GM12878 (cell line): Measurements from ENCODE around the gene OCA2.

Experiments
- ATF7 ChIP-seq: fragments of 450-650 bp; IDR thresholded peaks from 2 replicates; pipeline ENCODE4 v1.6.1; 2016; ENCODE audit warnings: low read depth, mild to moderate bottlenecking
- EP300 ChIP-seq, 2 experiments: fragments of 150-350 bp in 1 of 2; IDR thresholded peaks; 2 replicates each; pipeline ENCODE4 v1.6.1; 2011 to 2012; ENCODE audit warnings: low read depth in 2 of 2, low read length in 2 of 2, borderline replicate concordance in 1 of 2, improper control_type of control experiment in 1 of 2, inconsistent platforms in 1 of 2; ENCODE audit not compliant: control insufficient read depth in 1 of 2
- FOXM1 ChIP-seq: IDR thresholded peaks from 2 replicates; pipeline ENCODE4 v1.6.1; 2012; ENCODE audit warnings: low read depth, mild to moderate bottlenecking, inconsistent platforms, low read length, moderate library complexity
- JUNB ChIP-seq: IDR thresholded peaks from 2 replicates; pipeline ENCODE4 v1.6.1; 2016; ENCODE audit warnings: antibody characterized with exemption, mild to moderate bottlenecking
- MXI1 ChIP-seq: fragments of 150-350 bp; IDR thresholded peaks from 2 replicates; pipeline ENCODE4 v1.6.1; 2011; ENCODE audit warnings: low read depth, mild to moderate bottlenecking, inconsistent platforms, low read length, improper control_type of control experiment
- POLR2AphosphoS2 ChIP-seq: IDR thresholded peaks from 2 replicates; pipeline ENCODE4 v1.6.1; 2011; ENCODE audit warnings: low read depth, mild to moderate bottlenecking, low read length, improper control_type of control experiment, moderate library complexity
- POLR2AphosphoS5 ChIP-seq: IDR thresholded peaks from 2 replicates; pipeline ENCODE4 v1.6.1; 2011; ENCODE audit warnings: mild to moderate bottlenecking, low read length, inconsistent platforms
- POU2F2 ChIP-seq: IDR thresholded peaks from 3 replicates; pipeline ENCODE4 v1.6.1; 2011; ENCODE audit warnings: low read depth, mild to moderate bottlenecking, low read length, borderline replicate concordance
- RAD21 ChIP-seq: IDR thresholded peaks from 2 replicates; pipeline ENCODE4 v1.6.1; 2011; ENCODE audit warnings: mild to moderate bottlenecking, low read depth, low read length, moderate library complexity; ENCODE audit not compliant: insufficient read depth
- ZZZ3 ChIP-seq: IDR thresholded peaks from 2 replicates; pipeline ENCODE4 v1.6.1; 2011; ENCODE audit warnings: low read depth; ENCODE audit not compliant: control insufficient read depth, insufficient read length
- TF ChIP-seq, protein P1 (sequence below), 3 experiments: IDR thresholded peaks in 2 of 3; conservative IDR thresholded peaks in 1 of 3; 2 replicates each; pipeline ENCODE4 v1.5.1; 2011; ENCODE audit warnings: low read depth in 3 of 3, low read length in 3 of 3, mild to moderate bottlenecking in 3 of 3, control low read depth in 2 of 3, moderate library complexity in 2 of 3, inconsistent platforms in 1 of 3, mixed read lengths in 1 of 3; ENCODE audit not compliant: control insufficient read depth in 2 of 3, insufficient read depth in 1 of 3; ENCODE audit errors: extremely low read depth in 1 of 3
- TF ChIP-seq, protein P2 (sequence below): IDR thresholded peaks from 2 replicates; pipeline ENCODE4 v1.6.1; 2012; ENCODE audit warnings: improper control_type of control experiment, low read depth, low read length; ENCODE audit not compliant: insufficient replicate concordance

DNA sequence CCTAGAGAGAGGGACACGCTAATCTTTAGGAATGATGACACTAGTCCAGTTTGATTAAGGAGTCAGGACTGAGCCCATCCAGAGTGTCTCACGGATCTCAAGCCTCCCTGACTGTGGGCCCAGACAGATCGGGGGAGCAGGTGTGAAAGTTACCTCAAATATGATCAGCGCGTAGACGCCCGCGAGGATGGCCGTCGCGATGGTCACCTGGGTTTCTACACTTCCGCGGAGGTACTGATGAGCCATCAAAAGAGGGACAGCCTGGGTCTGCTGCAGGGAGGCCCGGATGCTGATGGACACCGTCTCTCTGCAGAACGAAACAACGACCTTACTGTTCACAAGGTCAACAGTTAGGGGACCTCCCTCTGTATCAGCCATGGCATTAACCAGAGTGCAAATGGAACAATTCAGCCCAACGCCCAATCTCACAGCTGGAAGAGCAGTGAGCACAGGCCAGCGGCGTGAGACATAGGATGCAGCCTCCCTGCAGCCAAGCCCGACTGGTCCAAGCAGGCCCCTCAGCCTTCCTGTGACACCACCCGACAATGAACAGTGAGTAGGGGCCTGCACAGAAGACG lies 84.4 kb downstream of the OCA2 start:
- no peak for TF ChIP-seq POLR2AphosphoS2
- no peak for TF ChIP-seq RAD21
- no peak for TF ChIP-seq MXI1
- TF ChIP-seq, protein P1, sequence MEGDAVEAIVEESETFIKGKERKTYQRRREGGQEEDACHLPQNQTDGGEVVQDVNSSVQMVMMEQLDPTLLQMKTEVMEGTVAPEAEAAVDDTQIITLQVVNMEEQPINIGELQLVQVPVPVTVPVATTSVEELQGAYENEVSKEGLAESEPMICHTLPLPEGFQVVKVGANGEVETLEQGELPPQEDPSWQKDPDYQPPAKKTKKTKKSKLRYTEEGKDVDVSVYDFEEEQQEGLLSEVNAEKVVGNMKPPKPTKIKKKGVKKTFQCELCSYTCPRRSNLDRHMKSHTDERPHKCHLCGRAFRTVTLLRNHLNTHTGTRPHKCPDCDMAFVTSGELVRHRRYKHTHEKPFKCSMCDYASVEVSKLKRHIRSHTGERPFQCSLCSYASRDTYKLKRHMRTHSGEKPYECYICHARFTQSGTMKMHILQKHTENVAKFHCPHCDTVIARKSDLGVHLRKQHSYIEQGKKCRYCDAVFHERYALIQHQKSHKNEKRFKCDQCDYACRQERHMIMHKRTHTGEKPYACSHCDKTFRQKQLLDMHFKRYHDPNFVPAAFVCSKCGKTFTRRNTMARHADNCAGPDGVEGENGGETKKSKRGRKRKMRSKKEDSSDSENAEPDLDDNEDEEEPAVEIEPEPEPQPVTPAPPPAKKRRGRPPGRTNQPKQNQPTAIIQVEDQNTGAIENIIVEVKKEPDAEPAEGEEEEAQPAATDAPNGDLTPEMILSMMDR (IDR thresholded peaks at IDR 0.05 in 2 of 3, conservative IDR thresholded peaks at IDR 0.05 in 1 of 3; ENCODE audit: control insufficient read depth in 2 of 3, extremely low read depth in 1 of 3, insufficient read depth in 1 of 3, low read depth in 3 of 3, low read length in 3 of 3), result no peak
- no peak for TF ChIP-seq POLR2AphosphoS5
- TF ChIP-seq, protein P2, sequence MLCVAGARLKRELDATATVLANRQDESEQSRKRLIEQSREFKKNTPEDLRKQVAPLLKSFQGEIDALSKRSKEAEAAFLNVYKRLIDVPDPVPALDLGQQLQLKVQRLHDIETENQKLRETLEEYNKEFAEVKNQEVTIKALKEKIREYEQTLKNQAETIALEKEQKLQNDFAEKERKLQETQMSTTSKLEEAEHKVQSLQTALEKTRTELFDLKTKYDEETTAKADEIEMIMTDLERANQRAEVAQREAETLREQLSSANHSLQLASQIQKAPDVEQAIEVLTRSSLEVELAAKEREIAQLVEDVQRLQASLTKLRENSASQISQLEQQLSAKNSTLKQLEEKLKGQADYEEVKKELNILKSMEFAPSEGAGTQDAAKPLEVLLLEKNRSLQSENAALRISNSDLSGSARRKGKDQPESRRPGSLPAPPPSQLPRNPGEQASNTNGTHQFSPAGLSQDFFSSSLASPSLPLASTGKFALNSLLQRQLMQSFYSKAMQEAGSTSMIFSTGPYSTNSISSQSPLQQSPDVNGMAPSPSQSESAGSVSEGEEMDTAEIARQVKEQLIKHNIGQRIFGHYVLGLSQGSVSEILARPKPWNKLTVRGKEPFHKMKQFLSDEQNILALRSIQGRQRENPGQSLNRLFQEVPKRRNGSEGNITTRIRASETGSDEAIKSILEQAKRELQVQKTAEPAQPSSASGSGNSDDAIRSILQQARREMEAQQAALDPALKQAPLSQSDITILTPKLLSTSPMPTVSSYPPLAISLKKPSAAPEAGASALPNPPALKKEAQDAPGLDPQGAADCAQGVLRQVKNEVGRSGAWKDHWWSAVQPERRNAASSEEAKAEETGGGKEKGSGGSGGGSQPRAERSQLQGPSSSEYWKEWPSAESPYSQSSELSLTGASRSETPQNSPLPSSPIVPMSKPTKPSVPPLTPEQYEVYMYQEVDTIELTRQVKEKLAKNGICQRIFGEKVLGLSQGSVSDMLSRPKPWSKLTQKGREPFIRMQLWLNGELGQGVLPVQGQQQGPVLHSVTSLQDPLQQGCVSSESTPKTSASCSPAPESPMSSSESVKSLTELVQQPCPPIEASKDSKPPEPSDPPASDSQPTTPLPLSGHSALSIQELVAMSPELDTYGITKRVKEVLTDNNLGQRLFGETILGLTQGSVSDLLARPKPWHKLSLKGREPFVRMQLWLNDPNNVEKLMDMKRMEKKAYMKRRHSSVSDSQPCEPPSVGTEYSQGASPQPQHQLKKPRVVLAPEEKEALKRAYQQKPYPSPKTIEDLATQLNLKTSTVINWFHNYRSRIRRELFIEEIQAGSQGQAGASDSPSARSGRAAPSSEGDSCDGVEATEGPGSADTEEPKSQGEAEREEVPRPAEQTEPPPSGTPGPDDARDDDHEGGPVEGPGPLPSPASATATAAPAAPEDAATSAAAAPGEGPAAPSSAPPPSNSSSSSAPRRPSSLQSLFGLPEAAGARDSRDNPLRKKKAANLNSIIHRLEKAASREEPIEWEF, result no peak
- TF ChIP-seq JUNB, result no peak
- no peak for TF ChIP-seq EP300 (IDR thresholded peaks at IDR 0.05; ENCODE audit: borderline replicate concordance in 1 of 2, control insufficient read depth in 1 of 2, low read depth in 2 of 2, low read length in 2 of 2)
- TF ChIP-seq ATF7, result no peak
- TF ChIP-seq FOXM1, result no peak
- no peak for TF ChIP-seq POU2F2
- TF ChIP-seq ZZZ3, result no peak
